ENCODE results near the gene SRSF7.

GRCh38 chr2:38742797-38743559 is 8.2 kb downstream of the SRSF7 start:
- TF ChIP-seq CTCF (IDR thresholded peaks at IDR 0.05; ENCODE audit: borderline replicate concordance, extremely low read depth, low read length, poor library complexity, severe bottlenecking) (no peak), EZH2 (IDR thresholded peaks at IDR 0.05; ENCODE audit: borderline replicate concordance, low read depth, low read length, severe bottlenecking) (no peak)

All from DND-41 (cell line).